Omental fat pad (tissue), 4 donors: ENCODE data around the gene INTS1. TPM values are rescaled to one million over a fixed set of nuclear protein-coding genes. Genes with fewer than 3 reads are reported as not detected.

Source experiments
- ATAC-seq: fragments of 150-250 bp; one replicate; pipeline ENCODE4 v1.9.1; 2016; ENCODE audit warnings: mild to moderate bottlenecking, moderate library complexity; ENCODE audit not compliant: low FRiP score
- DNase-seq: peaks from one replicate; pipeline ENCODE4 v3.0.0-alpha.2; 2019; ENCODE audit warnings: low spot score
- CTCF ChIP-seq, 3 donors: fragments of 450-650 bp; IDR thresholded peaks; one replicate each; pipeline ENCODE4 v1.5.1; 2016 to 2017; ENCODE audit warnings: antibody characterized with exemption in 3 of 3, mild to moderate bottlenecking in 3 of 3, moderate library complexity in 2 of 3
- total RNA-seq, 4 donors: library from RNA; depleted of rRNA; stranded (reverse); fragments of >200 nt; gene quantifications; one replicate each; pipeline ENCODE4 v1.1.0, GENCODE V29; 2016

INTS1 gene
- total RNA-seq, 4 donors from 2014 or later, result 22.4 to 39.4 (median 32.0) TPM

GRCh38 chr7:1485156-1485555, 19.0 kb downstream of the INTS1 start:
- no peak for ATAC-seq
- no peak for TF ChIP-seq CTCF (IDR thresholded peaks at IDR 0.05)
- no peak for DNase-seq

- no peak for TF ChIP-seq CTCF (IDR thresholded peaks at IDR 0.05)
- no peak for ATAC-seq
- no peak for DNase-seq
These were observed 19.6 kb downstream of the INTS1 start for GRCh38 chr7:1484569-1484968.

- no peak for DNase-seq
- no peak for TF ChIP-seq CTCF (IDR thresholded peaks at IDR 0.05)
- no peak for ATAC-seq
These were observed 20.4 kb downstream of the INTS1 start for GRCh38 chr7:1483536-1484505.

GRCh38 chr7:1483079-1483478, 21.1 kb downstream of the INTS1 start:
- TF ChIP-seq CTCF (IDR thresholded peaks at IDR 0.05), result no peak
- DNase-seq (no peak), ATAC-seq (no peak)

- ATAC-seq (no peak), DNase-seq (no peak)
- TF ChIP-seq CTCF (IDR thresholded peaks at IDR 0.05), result no peak
These were observed 22.9 kb downstream of the INTS1 start for GRCh38 chr7:1481300-1481699.

- no peak for DNase-seq
- TF ChIP-seq CTCF (IDR thresholded peaks at IDR 0.05), result no peak
- no peak for ATAC-seq
These were observed 23.5 kb downstream of the INTS1 start for GRCh38 chr7:1480670-1481069.

GRCh38 chr7:1479287-1479686, 24.9 kb downstream of the INTS1 start:
- ATAC-seq, result no peak
- DNase-seq, result no peak
- TF ChIP-seq CTCF (IDR thresholded peaks at IDR 0.05), result no peak
